NCI-H1930 (cell line): Measurements from ENCODE around the gene RPP25L.

ENCODE experiments used
- DNase-seq, 2 experiments: peaks; one replicate each; lab custom pipeline; 2025; lab: John Stamatoyannopoulos, UW

RPP25L gene

GRCh38 chr9:34585946-34586669, 25.8 kb downstream of the RPP25L start:
- DNase-seq, result no peak

- no peak for DNase-seq
Observed at GRCh38 chr9:34584970-34585369, 26.9 kb downstream of the RPP25L start.

- no peak for DNase-seq
Observed at GRCh38 chr9:34582787-34583186, 29.1 kb downstream of the RPP25L start.

GRCh38 chr9:34581318-34581717, 30.6 kb downstream of the RPP25L start:
- no peak for DNase-seq

GRCh38 chr9:34580358-34580757, 31.5 kb downstream of the RPP25L start:
- DNase-seq, result no peak

GRCh38 chr9:34579808-34580163, 32.1 kb downstream of the RPP25L start:
- no peak for DNase-seq

GRCh38 chr9:34579104-34579807, 32.6 kb downstream of the RPP25L start:
- no peak for DNase-seq

- no peak for DNase-seq
Observed at GRCh38 chr9:34578241-34579103, 33.4 kb downstream of the RPP25L start.

GRCh38 chr9:34577400-34578240, 34.3 kb downstream of the RPP25L start:
- DNase-seq, result no peak

- no peak for DNase-seq
Observed at GRCh38 chr9:34576597-34577399, 35.1 kb downstream of the RPP25L start.

- no peak for DNase-seq
Observed at GRCh38 chr9:34575862-34576596, 35.9 kb downstream of the RPP25L start.

- DNase-seq, result no peak
Observed at GRCh38 chr9:34575241-34575640, 36.7 kb downstream of the RPP25L start.

GRCh38 chr9:34574571-34574970, 37.3 kb downstream of the RPP25L start:
- no peak for DNase-seq

- DNase-seq, result no peak
Observed at GRCh38 chr9:34573599-34574325, 38.1 kb downstream of the RPP25L start.

GRCh38 chr9:34572628-34573027, 39.3 kb downstream of the RPP25L start:
- no peak for DNase-seq

- DNase-seq, result no peak
Observed at GRCh38 chr9:34572092-34572491, 39.8 kb downstream of the RPP25L start.

- no peak for DNase-seq
Observed at GRCh38 chr9:34571481-34571810, 40.5 kb downstream of the RPP25L start.

- DNase-seq, result no peak
Observed at GRCh38 chr9:34570809-34571480, 41.0 kb downstream of the RPP25L start.

GRCh38 chr9:34570376-34570775, 41.5 kb downstream of the RPP25L start:
- no peak for DNase-seq
